Left ventricle myocardium inferior (tissue), 1 donor: ENCODE results near the gene KLHL18. TPM values are rescaled to one million over a fixed set of nuclear protein-coding genes. Genes with fewer than 3 reads are reported as not detected.
A peak's percentile ranks its signal among the peaks of the same experiment; 100 is the strongest.

Source experiments
- DNase-seq: peaks from one replicate; pipeline ENCODE4 v3.0.0-alpha.2; 2020
- H3K27ac ChIP-seq: fragments of 200-600 bp; replicated peaks from 2 replicates; pipeline ENCODE4 v1.8.0; 2021
- H3K27me3 ChIP-seq: fragments of 200-600 bp; 2 replicates; pipeline ENCODE4 v1.8.0; 2021; ENCODE audit warnings: low read depth
- H3K36me3 ChIP-seq: fragments of 200-600 bp; 2 replicates; pipeline ENCODE4 v1.8.0; 2021
- H3K4me1 ChIP-seq: fragments of 200-600 bp; 2 replicates; pipeline ENCODE4 v1.8.0; 2021
- H3K4me3 ChIP-seq: fragments of 200-600 bp; 2 replicates; pipeline ENCODE4 v1.8.0; 2021; ENCODE audit warnings: mild to moderate bottlenecking, moderate library complexity
- H3K9me3 ChIP-seq: fragments of 200-600 bp; replicated peaks from 2 replicates; pipeline ENCODE4 v1.8.0; 2021
- intact Hi-C: fragments of 100-400 bp; cut with micrococcal nuclease; formaldehyde crosslinking; loops from one replicate; pipeline ENCODE4 v1.11.0; 2022
- total RNA-seq: library from RNA; stranded (reverse); fragmentation: NEBNext Ultra II Directional; extraction: Animal tissue kit (Norgen Biotek cat#: 25700); gene quantifications from one replicate; pipeline ENCODE4 v1.2.1, GENCODE V29; 2021
- TF ChIP-seq, protein P1 (sequence below): fragments of 200-600 bp; IDR thresholded peaks from 2 replicates; pipeline ENCODE4 v1.8.0; 2021; ENCODE audit warnings: antibody characterized with exemption, mild to moderate bottlenecking, borderline replicate concordance
- donor health status: DM: no; HTN: yes; CAD: no; lungs with severe emphysema.

KLHL18 gene
- total RNA-seq, 1 donor from 2014 or later, result 54.7 TPM

DNA sequence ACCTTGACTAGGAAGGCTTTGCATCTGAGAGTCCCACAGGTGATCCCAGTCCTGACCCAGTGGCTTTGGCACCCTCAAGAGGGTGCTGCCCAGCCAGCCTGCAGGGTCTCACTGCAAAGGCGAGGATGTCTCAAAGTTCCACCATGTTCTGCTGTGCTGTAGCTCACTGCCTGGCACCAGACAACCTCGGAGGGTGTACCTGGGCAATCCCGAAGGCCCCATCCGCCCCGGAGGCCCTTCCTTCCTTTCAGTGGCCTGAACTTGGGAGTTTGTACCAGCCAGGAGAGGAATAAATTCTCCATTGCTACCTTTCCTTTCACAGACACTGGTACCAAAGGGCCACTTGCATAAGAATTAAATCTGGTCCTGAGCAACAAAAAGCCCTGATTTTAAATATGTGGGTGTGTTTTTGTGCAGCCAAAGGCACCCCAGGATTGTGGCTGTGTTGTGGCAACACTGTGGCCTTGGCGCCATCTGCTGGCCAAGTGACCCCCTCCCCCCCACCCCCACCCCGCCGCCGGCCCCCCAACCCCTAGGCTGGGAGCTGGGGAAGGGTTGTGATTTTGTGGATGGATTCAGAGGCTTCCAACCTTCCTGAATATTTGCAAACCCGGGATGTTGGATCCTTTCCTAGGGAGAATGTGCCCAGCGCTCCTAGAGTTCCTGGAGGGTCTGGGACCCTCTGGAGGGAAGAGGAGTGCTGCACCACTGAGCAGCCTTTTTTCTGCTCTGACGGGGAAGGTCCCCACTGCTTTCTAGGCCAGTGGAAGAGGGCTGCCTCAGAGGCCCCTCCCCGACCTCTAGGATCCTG lies 88.3 kb downstream of the KLHL18 start:
- no peak overlapping the region for H3K27ac ChIP-seq
- H3K27me3 ChIP-seq, result peaks cover 4% of the 10 kb centered on the region
- intact Hi-C loops, result no loop called here
- no peaks in the 10 kb centered on the region for H3K36me3 ChIP-seq
- no peaks in the 10 kb centered on the region for H3K4me1 ChIP-seq
- TF ChIP-seq, protein P1, sequence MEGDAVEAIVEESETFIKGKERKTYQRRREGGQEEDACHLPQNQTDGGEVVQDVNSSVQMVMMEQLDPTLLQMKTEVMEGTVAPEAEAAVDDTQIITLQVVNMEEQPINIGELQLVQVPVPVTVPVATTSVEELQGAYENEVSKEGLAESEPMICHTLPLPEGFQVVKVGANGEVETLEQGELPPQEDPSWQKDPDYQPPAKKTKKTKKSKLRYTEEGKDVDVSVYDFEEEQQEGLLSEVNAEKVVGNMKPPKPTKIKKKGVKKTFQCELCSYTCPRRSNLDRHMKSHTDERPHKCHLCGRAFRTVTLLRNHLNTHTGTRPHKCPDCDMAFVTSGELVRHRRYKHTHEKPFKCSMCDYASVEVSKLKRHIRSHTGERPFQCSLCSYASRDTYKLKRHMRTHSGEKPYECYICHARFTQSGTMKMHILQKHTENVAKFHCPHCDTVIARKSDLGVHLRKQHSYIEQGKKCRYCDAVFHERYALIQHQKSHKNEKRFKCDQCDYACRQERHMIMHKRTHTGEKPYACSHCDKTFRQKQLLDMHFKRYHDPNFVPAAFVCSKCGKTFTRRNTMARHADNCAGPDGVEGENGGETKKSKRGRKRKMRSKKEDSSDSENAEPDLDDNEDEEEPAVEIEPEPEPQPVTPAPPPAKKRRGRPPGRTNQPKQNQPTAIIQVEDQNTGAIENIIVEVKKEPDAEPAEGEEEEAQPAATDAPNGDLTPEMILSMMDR, result peak; percentile 60
- no peak for DNase-seq
- H3K9me3 ChIP-seq, result no peaks in the 10 kb centered on the region
- no peak overlapping the region for H3K4me3 ChIP-seq

DNA sequence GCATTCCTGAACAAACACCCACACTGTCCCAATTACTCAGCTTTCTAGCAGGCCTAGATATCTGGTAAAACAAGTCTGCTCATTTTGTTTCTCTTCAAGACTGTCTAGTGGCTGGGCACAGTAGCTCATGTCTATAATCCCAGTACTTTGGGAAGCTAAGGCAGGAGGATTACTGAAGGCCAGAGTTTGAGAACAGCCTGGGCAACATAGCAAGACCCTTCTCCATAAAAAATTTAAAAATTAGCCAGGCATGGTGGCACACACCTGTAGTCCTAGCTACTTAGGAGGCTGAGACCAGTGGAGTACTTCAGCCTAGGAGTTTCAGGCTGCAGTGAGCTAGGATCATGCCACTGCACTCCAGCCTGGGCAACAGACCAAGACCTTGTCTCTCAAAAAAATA lies 91.8 kb downstream of the KLHL18 start:
- Histone ChIP-seq H3K9me3 (no peaks in the 10 kb centered on the region), H3K27ac (no peak overlapping the region), H3K4me1 (peaks cover 5% of the 10 kb centered on the region), H3K4me3 (no peak overlapping the region), H3K36me3 (no peaks in the 10 kb centered on the region), H3K27me3 (peaks cover 4% of the 10 kb centered on the region)
- intact Hi-C loops, result no loop called here
- DNase-seq, result no peak
- TF ChIP-seq, protein P1, result no peak

DNA sequence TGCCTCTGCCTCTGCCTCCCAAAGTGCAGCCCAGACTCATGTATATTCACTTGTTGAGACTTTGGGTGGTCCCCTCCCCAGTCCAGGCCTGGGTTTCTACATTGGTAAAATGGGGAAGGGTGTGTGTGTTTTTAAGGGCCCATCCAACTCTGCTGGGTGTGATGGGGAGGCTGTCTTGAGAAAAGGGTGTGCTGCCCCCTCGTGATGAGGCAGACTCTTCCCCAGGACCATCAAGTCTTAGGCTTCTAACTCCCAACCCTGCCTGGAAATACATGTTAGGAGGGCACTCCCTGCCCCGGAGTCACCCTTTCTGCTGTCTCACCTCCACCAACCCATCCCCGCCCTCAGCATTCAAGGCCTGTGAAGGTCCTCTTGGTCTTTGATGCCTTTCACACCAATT lies 93.6 kb downstream of the KLHL18 start:
- TF ChIP-seq, protein P1, result no peak
- Histone ChIP-seq H3K4me3 (no peak overlapping the region), H3K27me3 (peaks cover 4% of the 10 kb centered on the region), H3K4me1 (peaks cover 21% of the 10 kb centered on the region), H3K9me3 (no peaks in the 10 kb centered on the region), H3K27ac (no peak overlapping the region), H3K36me3 (no peaks in the 10 kb centered on the region)
- intact Hi-C loops, result no loop called here
- no peak for DNase-seq

DNA sequence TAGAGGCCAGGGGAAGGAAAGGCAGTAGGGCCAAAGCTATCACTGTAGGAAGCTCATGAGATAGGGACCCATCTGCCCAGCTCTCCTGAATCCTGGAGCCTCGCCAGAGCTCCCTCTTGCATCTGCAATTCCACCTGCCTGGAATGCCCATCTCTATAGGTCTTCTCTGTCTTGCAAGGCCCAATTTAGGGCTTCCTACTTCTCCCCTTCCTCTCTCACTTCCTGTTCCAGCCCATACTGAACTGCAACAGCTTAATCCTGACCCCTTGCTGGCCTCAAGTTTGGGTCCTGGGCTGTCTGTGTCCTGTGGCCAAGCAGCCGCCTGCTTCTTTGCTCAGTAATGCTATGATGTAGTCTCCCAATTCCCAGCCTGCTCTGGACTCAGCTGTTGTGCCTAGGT lies 94.4 kb downstream of the KLHL18 start:
- H3K9me3 ChIP-seq, result no peaks in the 10 kb centered on the region
- intact Hi-C loops, result no loop called here
- no peaks in the 10 kb centered on the region for H3K27me3 ChIP-seq
- TF ChIP-seq, protein P1, result no peak
- no peak overlapping the region for H3K27ac ChIP-seq
- DNase-seq, result no peak
- peaks cover 29% of the 10 kb centered on the region for H3K4me1 ChIP-seq
- no peak overlapping the region for H3K4me3 ChIP-seq
- H3K36me3 ChIP-seq, result no peaks in the 10 kb centered on the region

DNA sequence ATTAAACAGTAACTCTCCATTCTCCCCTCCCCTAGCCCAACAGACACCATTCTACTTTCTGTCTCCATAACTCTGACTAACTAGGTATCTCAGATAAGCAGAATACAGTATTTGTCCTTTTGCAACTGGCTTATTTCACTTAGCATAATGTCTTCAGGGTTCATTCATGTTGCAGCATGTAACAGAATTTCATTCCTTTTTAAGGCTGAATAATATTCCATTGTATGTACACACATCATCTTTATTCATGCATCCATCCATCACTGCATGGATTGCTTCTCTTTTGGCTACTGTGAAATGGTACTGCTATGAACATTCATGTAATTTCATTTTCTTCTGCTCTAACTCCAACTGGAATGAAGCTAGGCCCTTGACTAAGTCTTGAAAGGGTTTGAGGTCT lies 96.1 kb downstream of the KLHL18 start:
- no peak overlapping the region for H3K27ac ChIP-seq
- intact Hi-C loops, result no loop called here
- H3K9me3 ChIP-seq, result no peaks in the 10 kb centered on the region
- no peak for DNase-seq
- no peaks in the 10 kb centered on the region for H3K36me3 ChIP-seq
- TF ChIP-seq, protein P1, result no peak
- peaks cover 43% of the 10 kb centered on the region for H3K4me1 ChIP-seq
- no peak overlapping the region for H3K4me3 ChIP-seq
- no peaks in the 10 kb centered on the region for H3K27me3 ChIP-seq
